IPS-NIHi11 (cell line): ENCODE data around the gene SIGLEC11.
"Not testable (repeated sequence)": the region's sequence is repeated elsewhere in the genome, so short reads cannot be mapped to it uniquely, and the experiment has no call there.

Experiments
- DNase-seq: peaks from one replicate; pipeline ENCODE4 v3.0.0; 2012; ENCODE audit warnings: mixed read lengths, low spot score

SIGLEC11 gene, protein sequence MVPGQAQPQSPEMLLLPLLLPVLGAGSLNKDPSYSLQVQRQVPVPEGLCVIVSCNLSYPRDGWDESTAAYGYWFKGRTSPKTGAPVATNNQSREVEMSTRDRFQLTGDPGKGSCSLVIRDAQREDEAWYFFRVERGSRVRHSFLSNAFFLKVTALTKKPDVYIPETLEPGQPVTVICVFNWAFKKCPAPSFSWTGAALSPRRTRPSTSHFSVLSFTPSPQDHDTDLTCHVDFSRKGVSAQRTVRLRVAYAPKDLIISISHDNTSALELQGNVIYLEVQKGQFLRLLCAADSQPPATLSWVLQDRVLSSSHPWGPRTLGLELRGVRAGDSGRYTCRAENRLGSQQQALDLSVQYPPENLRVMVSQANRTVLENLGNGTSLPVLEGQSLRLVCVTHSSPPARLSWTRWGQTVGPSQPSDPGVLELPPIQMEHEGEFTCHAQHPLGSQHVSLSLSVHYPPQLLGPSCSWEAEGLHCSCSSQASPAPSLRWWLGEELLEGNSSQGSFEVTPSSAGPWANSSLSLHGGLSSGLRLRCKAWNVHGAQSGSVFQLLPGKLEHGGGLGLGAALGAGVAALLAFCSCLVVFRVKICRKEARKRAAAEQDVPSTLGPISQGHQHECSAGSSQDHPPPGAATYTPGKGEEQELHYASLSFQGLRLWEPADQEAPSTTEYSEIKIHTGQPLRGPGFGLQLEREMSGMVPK

DNA sequence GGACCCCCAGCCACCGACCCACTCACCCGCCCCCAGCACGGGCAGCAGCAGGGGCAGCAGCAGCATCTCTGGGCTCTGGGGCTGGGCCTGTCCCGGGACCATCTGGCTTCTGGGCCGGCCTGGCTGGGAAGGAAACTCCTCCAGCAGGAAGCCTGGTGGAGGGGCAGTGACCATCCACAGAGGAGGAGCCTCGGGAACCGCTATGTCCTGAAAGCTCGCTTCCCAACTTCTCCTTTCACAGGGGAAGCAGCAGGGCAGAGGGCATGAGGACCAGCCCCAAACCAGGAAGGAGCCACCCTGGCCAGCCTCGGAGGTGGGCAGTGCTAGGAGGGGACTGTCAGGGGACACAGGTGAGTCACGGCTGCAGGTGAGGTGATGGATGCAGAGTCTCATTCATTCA, at the start of gene SIGLEC11:
Gene SIGLEC11 (minus strand): TSS at position 193 of the 400 bp plus-strand sequence. CDS start 91 bp downstream, at position 102.
- not testable (repeated sequence) for DNase-seq

DNA sequence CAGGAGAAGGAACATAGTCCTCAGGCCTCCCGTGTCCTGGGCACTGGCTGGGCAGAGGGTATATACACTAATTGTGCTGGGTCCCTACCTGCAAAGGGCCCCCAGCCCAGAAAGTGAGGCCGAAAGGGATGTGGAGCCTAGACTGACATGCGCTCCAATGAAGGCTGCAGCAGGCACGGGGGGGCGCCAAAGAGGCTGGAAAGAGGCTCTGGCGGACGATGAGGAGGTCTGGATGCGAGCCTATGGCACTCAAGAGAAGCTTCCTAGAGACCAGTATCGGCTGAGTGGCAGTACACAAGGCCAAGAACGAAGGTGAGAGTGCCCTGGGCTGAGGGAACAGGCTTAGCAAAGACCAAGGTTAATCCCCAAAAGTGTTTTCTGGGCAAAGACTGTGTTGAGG, 47.6 kb upstream of the SIGLEC11 start:
- DNase-seq: peak; percentile 83

DNA sequence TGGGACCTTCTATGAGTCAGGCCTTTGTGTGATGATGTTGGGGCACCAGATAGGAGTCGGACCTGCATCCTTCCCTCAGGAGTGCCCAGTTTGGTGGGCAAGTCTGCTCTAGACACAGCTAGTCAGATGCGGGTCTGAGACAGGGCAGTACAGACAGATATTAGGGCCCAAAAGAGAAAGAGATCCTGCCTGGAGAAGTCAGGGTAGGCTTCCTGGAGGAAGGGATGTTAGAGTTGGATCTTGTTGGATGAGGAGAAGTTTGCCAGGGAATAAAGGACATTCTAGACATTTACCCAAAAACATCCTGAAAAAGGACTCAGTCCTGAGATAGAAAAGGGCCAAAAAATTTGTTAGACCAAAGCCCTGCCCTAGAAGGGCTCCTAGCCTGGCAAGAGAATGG, 47.0 kb upstream of the SIGLEC11 start:
- DNase-seq: no peak

DNA sequence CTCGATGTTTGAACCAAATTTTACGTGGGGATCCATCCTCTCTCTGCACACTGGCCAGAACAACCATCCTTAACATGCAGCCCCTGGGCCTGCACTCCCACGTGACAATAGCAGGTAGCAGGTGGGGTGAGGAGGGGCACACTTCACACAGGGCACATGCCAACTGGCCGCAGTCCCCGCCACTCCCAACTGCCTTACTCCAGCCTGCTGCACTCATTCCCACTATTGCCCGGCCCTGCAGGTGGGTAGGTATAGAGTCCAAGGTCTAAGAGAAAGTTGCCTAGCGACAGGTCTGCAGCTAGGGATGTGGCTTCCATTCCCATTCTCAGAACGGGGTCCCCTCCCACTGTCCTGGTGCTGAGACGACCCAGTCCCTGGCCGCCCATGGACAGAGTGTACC, 46.2 kb upstream of the SIGLEC11 start:
- no peak for DNase-seq

DNA sequence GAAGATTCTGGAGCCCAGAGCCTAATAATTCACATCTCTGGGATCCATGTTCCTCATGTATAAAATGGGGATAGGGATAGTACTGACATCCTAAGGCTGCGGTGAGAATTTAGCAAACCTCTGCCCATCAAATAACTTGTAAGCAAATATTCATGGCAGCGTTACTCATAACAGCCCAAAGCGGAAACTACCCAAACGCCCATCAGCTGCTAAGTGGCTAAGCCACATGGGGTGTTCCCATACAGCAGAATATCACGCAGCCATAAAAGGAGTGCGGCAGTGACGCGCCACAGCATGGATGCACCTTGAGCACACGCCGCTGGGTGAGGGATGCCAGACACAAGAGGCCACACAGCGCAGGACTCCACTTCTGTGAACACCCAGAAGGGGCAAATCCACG, 44.5 kb upstream of the SIGLEC11 start:
- DNase-seq: no peak

DNA sequence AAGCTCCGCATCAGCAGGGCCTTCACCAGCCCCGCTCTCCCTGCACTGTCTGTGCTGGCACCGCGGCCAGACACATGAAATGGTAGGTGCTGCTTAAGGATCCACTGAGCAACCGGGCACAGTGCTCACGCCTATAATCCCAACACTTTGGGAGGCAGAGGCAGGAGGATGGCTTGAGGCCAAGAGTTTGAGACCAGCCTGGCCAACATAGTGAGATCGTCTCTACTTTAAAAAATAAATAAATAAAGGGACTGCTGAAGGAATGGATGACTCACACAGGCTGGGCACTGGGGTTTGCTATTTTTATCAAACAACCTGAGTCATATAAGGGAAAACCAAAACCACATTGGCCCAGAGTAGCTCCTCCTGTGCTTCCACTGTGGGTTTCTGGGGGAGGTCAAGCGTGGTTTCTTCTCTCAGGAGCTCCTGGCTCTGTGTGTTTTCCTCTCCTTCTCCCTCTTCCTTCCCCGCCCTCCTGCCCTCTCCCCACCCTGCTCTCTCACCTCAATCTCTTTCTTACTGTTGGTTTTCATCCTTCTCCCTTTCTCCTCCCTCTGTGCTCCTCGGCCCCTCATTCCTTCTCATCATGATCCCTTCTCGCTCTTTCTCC, 42.9 kb upstream of the SIGLEC11 start:
- no peak for DNase-seq

DNA sequence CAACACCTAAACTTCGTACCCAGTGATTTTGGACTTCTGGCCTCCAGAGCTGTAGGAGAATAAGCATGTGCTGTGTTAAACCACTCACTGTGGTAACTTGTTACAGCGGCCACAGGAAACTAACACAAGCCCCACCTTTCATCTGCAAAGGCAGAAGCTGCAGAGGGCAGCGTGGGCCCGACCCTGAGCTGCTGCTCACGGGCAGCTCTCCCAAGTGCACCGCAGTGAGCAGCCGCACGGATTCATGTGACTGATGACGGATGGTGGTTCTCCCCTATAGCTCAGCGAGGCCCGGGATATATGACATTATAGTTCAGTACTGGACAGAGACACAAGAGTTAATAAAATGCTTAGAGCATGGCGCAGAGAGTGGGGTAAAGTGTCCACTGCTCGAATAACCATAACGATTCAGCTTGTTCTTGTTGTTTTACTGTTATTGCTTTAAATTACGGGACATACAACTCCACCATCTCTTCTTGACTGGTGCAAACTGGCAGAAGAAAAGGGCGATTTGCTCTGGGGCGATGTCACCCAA, 42.3 kb upstream of the SIGLEC11 start:
- no peak for DNase-seq

DNA sequence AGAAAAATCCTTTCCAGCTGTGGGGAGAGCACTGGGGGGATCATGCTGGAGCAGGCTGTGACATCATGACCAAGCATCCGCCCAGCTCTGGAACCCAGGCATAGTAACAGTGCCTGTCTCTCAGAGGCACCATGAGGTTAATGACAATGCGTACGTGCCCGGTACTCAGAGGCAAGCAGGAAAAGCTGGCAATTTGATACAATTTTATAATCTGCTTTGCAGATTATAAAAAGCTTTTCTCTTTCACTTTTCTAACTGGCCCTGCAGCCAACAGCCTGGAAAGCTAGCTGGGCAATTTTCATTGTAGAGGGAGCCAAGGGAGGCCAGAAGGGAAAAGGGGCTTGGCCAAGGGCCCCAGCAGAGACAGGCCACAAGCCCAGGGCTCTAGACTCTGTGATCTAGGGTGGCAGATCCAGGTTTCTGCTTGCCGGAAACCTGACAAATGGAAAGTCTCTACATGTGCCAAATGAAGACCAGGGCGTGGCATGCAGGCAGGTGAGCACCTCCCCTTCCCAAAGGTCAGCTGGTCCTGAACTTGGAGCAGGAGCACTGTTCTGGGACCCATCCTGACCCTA, 41.5 kb upstream of the SIGLEC11 start:
- DNase-seq: no peak

DNA sequence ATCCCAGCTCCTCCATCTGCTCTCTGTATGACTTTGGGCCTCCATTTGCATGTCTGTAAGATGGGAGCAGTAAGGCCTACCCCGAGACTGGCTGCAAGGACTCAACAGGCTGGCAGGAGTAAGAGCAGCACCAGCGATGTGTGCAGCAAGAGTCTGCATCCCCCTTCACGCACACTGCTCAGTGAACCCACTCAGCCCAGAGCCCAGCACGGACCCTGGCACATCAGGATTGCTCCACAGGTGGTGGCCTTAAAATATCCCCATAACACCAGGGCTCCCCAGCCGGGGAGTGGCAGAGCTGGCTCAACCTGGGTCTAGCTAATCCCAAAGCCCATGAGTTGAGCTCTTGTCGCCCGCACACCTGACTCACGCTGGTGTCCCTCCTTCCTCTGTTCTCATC, 40.8 kb upstream of the SIGLEC11 start:
- no peak for DNase-seq

DNA sequence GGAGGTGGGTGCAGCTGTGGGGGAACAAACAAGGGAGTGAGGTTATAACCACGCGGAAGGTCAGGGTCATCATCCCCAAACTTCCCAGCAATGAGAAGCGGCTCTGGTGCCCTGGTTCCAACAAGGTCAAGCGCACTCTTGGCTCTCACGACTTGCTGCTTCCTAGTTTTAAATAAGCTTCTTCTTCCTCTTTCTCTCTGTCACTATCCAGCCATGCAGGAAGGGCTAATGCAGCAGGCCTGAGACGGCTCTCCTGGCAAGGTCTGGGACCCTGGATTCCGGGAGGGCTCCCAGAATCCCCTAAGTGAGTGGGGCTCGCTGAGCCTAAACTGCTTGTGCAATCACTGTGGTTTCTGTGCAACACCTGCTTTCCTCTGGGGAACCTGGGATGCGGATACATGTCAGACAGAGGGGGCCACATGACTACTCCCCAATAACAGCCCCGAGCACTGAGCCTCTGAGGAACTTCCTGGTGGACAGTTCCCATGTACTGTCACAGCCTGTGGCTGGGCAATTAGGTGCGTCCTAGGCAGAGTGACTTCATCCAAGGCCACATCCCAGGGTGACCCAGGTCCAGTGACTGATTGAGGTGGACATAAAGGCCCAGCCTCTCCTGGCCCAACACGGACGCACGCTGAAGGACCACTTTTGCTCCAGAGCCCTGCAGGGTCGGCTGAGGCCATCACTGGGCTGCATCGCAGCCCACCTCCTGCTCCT, 40.0 kb upstream of the SIGLEC11 start:
- DNase-seq: no peak

DNA sequence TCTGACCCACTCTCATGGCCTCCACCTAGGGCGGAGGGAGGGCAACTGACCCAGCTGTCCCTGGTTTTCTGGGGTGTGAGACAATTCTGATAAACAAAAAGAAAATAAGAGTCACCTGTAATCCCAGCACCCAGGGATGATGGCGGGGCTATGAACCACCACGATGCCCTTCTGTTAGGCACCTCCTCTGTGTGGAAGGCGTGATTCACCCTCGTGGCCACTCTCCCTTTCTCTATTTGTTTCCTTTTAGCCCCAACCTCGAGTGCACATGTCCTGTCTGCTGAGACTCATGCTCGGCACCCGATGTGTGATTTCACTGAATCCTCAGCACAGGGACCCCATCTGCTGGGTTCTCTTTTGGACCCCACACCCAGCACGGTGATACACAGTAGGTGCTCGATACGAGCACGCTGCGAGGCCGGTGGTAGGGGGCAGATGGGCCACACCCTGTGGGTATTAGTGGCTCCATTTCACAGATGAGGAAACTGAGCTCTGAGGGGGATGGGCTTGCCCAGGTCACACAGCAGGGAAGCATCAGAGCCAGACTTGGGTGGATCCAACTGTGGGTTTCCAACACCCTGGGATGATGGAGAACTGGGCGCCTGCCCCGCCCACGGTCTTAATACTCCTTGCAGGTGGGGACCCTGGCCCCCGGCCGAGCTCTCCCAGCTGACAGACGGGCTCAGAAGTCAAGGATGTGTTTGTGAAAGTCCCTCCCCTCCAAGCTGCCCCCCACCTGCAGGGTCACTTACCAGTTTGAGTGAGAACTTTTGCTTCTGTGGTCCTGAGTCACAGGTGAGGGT, 39.3 kb upstream of the SIGLEC11 start:
- no peak for DNase-seq

DNA sequence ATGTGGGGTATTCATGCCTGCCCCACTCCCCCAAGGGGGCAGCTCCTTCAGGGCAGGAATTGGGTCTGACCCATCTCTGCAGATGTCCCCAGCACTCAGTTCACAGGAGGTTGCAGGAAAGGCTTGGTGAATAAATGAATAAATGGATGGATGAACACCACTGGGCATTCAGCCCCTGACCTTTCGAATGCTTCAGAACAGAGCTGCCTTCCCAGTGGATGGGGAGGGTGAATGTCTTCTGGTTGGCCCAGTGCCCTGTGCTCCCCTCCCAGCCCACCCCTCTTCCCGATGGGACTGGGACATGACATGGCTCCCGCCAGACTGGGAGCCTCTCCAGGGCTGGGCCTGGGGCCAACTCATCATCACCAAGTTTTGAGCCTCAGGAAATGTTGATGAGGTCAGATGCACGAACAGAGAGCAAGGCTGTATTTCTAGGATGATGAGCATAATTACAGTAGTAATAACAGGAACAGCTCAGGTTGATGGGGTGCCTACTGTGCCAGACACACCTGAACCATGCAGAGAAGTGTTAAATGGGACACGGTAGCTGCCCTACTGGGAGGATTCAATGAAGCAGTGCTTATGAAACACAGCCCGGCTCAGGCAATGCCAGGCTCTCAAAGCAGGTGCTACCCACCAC, 38.5 kb upstream of the SIGLEC11 start:
- DNase-seq: no peak

DNA sequence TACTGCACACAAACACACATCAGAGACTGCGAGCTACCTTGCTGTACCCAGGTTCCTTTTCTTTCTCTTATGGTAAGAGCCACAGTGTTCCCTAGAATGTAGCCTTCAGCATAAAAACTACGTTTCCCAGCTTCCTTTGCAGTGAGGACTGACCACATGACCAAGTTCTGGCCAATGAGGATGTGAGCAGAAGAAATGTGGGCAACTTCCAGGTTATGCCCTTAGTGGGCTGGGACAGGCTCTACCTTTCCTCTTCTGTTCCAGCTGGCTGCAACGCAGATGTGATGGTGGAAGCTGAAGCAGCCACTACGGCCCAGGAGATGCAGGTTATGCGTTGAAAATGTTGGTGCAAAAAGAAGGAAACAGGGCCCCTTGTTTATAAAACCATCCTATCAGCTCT, 36.7 kb upstream of the SIGLEC11 start:
- peak; percentile 87 for DNase-seq

DNA sequence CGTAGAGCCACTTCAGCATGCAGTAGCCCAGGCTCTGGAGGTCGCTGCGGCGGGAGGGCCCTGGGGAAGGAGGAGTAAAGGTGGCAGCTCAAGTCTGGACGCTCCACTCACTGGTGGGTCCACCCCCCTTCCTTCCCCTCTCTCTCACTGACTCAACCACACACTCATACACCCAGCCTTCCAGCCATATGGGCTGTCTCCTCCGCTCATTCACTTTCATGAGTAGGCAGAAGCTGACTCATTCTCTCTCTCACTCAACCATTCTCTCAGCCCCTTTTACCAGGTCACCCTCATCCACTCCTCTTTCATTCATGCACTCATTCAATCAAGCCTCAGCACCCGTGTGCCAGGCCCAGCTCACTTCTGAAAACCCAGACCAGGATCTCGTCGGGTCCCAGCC, 27.5 kb upstream of the SIGLEC11 start:
- DNase-seq: no peak

DNA sequence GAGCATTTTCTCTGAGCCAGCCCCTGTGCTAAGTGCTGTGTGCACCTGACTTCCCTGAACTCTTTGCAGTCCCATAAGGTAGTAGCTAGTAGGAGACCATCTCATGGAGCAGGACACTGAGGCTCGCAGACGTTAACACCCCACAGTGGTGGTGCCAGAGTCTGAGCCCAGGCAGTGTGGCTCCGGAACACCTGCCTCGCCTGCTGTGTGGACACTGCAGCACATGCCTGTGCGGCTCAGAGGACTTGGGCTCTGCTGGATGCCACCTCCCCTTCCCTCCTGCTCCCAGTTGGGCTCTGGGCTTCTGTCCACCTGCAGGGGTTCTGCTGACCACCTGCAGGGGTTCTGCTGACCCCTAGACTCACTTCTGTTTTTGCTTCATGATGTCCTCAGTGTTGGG, 27.0 kb upstream of the SIGLEC11 start:
- no peak for DNase-seq

DNA sequence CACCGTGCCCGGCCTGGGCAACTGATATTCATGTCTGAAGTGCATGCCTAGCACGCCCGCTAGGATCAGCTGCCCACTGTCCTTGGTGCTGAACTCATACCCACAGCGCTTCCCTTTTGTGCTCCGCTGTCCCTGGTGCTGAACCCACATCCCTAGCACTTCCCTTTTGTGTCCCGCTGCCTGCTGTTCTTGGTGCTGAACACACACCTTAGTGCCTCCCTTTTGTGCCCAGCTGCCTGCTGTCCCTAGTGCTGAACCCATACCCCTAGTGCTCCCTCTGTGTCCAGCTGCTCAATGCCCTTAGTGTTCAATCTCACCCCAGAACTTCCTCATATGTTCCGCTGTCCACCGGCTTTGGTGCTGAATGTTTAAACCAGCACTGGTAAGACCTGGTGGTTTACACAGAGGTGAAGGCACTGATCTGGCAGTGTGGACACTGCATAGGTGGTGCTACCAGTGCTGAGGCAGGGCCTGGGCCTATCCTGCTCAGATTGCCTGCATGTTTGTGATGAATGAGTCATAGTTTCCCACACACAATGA, 26.3 kb upstream of the SIGLEC11 start:
- DNase-seq: peak; percentile 93

DNA sequence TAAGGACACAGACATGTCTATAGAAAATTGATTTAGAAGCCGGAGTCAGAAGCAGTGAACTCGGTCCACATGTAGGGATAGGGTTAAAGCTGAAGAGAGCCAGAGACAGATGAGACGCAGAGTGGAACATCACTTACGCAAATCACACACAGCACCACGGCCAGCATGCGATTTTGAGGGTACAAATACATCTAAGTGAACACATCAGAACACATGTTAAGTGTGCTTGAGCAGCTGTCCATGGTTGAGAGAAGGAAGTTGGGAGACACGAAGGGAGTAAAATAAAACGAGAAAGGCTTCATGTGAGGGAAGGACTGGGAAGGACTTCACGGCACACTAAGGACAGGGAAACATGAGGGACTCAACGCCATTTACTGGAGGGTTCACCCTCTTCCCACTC, 25.4 kb upstream of the SIGLEC11 start:
- DNase-seq: no peak

DNA sequence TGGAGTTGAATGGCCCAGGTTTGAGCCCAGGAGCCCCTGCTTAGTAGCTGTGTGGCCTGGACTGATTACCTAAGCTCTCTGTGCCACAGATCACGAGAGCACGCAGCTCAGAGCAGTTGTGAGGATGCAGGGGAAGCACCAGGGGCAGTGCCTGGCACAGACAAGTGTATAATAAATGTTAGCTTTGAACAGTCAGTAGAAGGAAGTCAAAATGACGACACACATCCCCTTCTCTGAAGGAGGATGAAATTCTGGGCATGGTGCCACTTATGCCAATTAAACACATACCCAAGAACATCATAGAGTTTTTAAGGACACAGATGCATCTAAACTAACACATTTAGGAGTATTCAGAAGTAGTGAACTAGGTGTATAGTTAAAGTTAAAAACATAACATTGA, 24.9 kb upstream of the SIGLEC11 start:
- no peak for DNase-seq

DNA sequence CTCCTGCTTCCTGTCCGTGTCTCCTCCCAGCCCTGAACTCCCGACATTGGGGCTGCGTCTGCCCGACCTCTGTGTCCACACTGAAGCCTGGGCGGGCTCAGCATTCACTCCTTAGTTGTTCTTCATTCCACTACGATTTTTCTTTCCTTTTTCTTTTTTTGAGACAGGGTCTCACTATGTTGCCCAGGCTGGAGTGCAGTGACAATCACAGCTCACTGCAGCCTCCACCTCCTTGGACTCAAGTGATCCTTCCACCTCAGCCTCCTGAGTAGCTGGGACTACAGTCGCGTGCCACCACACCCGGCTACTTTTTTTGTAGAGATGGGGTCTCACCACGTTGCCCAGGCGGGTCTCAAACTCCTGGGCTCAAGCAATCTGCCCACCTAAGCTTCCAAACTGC, 23.5 kb upstream of the SIGLEC11 start:
- DNase-seq: no peak

DNA sequence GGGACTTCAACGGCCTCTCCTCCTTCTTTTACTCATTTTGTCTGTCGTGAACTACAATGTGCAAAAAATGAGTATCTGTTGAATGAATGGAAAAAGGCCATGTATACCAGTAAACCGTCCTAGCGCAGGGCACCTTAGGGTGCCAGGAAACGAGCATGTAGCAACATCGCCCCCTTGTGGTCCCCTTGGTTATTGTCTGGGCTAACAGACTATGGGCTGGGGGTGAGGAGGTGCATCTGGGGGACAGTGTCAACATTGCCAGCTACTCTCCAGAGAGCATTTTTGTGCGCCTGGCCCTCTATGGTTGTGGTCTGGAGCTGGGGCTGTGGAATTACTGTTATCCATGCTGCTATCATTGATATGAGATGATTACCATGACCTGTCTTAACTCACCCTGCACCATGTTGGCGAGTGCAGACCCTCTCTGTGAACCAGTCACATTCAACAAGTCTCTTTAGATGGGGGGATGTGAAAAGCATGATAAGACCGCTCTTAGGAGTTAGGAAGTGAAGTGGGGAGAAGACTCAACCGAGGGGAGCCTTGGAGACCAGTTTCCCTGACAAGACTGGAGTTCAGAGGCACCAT, 22.8 kb upstream of the SIGLEC11 start:
- peak; percentile 72 for DNase-seq
